GM21360 (cell line): ENCODE data around the gene TRPM3.

ENCODE experiments used
- ATAC-seq: cut with Tn5 transposase; IDR thresholded peaks from one replicate; pipeline ENCODE4 v1.9.1; 2021; ENCODE audit warnings: mild to moderate bottlenecking, moderate library complexity; ENCODE audit not compliant: unreplicated experiment

Gene TRPM3

DNA sequence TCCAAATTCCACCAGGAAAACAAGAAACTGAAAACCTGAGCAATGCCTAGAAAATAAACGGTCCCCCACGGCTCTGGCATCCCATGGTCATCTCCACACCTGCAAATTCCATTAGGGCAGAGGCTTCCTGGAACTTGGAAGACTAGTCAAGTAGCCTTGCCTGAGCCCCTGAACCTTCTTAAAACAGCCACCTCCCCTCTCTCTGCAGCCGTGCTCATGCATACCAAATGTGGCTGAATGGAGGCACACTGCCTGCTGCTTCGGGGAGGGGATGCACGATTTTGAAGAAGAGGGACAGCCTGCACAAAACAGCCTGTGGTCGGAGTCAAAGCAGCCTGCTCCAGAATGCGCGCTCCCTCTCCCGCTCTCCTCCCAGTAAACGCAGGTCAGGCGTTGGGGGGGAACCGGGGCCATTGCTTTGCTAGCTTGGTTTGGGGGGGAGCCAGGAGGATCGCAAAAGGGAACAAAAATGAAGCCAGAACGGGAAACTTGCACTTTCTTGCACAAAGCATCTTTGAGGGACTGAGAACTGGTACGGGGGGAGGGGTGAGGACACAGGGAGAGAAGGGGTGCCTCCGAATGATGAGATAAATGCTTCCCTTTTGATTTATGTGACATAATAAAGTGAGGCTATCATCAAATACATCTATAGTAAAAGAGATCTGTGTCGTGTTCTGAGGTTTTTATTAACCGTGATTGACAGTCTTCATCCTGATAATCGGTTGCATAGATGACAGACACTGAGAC, at the start of gene TRPM3:
TSS of gene TRPM3 (minus strand) at position 347 of the 747 bp plus-strand sequence. CDS start at position 80, 267 bp downstream.
- ATAC-seq = no peak

DNA sequence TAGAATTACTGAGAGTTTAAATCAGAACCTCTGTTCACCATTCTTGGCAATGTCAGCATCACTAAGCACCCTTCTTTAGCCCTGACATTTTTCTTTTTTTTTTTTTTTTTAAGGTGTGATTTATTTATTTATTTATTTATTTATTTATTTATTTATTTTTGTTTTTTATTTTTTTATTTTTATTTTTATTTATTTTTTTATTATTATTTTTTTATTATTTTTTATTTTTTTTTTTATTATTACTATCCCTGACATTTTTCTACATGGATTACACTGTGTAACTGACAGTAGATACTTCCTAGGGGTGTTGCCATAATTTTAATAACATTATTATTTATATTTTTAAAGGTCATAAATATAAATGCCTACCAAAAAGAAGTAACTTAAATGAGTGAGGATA, 47.0 kb upstream of the TRPM3 start:
- ATAC-seq = no peak

DNA sequence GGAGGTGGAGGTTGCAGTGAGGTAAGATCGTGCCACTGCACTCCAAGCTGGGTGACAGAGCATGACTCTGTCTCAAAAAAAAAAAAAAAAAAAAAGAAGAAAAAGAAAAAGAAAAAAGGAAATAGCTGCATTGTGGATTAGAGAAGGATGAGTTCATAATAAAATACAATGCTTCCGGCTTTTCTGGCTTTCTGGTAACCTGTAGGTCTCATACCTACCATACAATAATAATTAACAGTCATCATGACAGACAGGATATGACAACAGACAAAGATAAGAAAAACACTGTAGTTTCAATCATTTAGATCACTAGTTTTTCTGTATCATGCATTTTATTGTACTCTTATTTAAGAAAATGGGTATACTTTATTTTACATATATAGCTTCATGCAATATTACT, 40.7 kb upstream of the TRPM3 start:
- no peak for ATAC-seq

DNA sequence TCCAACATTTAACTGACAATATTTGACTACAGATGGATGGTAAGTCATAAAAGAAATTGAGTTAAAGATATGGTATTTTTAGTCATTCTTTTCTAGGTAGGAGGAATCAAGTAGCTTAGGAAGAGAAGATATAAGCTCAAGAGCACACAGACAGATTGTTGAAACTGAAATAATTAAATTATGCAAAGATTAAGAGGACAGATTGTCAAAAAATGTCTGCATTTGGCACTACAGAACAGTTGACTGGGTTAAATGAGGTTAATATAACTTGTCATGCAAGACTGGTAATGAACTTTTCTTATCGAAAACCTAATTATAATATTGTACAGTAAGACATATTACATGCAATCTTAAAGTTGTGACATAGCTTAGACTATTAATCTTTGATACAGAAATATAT, 36.3 kb upstream of the TRPM3 start:
- no peak for ATAC-seq

DNA sequence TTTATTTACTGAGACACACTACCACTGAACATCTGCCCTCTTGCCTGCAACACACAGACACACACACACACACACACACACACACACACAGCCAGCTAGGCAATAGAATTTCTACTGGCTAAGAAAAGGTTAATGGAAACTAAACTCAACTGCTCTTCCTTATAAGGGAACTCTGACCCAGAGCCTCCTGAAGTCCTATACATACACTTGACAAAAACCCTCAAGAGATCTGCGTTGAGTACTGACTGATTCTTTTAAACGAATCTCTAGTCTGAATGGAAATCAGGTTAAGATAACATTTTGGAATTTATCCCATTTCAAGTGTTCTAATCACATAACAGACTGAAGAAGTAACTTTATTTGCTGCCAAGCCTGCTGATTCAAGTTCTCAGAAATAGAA, 25.9 kb upstream of the TRPM3 start:
- no peak for ATAC-seq

DNA sequence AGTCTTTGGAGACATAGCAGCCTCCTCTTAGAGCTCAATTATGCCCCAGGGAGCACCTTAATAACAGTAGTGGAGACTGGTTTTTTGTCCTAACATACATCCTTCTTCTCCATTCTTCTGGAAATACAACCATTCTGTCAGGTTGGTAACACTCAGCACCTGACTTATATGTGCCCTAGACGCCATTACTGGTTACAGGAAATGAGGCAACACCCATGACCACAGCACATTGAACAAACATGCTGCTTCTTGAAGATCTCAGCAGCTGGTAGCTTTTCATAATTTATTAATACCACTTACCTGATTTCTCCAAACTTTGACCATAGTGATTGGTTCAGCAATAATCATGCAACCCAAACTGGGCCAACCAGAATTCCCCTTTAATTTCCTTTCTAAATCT, 25.1 kb upstream of the TRPM3 start:
- no peak for ATAC-seq

DNA sequence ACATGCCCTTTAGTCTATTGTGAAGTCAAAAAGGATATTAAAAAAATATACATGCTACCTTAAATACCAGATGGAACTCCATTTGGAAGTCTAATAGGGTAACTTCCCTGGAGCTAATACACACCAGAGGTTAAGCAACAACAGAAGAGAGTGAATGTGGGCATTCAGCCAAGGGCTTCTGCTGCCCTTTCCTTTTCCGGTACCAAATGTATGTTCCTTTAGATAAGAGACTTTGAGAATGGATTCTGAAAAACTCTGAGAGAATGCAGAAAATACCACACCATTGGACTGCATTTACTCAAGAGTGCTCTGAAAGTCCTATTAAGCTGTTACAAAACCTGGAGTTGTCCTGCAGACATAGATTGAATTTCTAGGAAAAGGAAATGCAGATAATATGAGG, 23.8 kb upstream of the TRPM3 start:
- no peak for ATAC-seq

DNA sequence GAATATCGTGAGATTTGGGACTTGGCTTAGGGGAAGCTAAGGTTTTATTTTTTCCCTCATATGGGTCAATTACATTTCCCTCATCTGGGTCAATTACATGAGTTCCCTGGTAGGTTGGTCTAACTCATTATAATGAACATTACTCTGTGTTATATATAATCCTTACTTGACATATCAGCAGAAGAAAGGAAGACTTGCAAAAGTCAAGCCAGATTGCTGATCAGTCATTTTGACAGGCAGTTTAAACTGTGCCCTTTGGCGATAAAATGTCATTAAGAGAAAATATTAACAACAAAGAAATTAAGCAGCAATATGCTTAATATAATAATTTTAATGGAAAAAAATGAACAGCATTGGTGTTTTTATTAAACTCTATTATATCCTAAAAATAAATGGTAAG, 23.1 kb upstream of the TRPM3 start:
- ATAC-seq = no peak

DNA sequence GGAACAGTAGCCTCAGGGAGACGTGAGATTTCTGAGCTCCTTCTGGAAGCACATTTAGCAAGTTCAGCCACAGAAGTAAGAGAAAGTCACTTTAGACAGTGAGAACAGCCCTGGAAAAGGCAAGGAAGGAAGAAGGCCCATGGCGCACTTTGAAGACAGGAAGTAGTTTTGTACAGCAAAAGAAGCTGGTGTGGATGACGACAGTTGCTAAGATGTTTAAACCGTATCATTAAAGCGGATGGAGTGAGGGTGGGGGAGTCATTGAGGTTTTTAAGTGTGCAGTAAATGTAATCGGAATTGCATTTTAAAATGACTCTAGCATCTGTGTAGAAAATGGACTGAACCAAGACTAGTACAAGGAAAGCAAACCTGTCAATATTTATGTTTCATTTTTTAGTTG, 15.3 kb upstream of the TRPM3 start:
- ATAC-seq = no peak

DNA sequence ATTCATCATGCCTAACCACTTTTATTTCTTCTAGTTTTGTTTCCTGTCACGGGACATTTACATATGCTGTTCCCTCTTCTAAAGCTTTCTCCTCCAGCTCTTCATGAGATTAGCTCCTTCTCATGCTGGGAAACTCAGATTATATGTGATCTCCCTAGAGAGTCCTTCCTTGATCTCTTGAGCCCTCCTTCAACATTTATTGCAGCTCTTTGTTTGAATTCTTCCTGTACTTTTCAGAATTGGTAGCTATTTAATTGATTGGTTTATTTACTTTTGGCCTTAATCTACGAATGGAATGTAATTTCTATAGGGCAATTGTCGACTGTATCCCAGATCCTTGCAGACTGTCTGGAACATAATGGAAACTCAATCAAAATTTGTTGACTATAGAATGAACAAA, 9.7 kb upstream of the TRPM3 start:
- no peak for ATAC-seq

DNA sequence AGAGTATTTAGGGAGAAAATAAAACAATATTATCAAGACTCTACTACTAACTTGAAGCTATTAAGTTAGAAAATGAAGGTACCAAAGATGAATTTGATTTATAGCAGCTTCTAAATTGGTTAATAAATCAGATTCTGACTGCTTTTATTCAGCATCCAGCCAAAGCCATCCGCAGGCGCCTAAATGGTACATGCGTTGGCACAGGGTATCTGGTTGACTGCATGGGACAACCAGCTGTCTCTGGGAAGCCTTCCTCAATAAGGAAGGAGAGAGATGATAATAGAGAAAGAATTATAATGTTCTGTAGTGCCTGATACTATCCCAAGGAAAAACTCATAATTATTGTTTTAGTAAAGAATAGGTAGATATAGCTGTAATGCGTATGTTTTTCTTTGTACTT, 9.1 kb upstream of the TRPM3 start:
- no peak for ATAC-seq

DNA sequence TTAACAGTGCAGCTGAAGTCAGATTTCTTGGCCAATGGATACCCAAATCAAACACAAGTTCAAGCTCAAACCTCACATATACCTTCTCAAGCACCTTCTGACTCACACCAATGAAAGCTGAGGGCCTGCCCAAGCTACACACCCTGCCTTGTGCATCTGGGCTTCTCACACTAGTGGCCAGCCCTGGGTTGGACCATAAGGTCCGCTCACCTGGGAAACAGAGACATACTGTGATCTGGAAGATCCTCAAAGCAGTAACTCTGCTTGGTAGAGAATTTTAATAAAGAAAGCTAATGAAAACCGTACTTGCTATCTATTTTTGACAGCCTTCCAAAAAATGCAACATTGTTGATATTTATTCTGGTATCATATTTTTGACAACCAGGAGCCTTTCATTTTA, 7.4 kb upstream of the TRPM3 start:
- no peak for ATAC-seq

DNA sequence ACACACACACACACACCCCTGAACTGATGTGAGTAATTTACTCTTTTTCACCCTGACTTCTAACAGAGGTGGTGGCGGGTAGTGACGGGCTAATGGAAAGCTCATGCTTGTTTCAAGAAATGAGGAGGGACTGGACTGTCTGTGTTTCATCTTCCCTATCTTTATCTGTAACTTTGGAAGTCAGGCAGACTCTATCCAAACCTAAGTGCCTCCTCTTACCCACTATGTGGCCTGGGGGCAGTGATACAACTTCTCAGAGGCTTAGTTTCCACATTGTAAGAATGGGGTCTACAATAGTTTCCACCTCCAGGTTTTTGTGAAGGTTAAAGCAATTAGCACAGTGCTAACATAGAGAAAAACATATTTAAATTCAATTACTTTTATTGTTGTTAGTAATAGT, 5.9 kb upstream of the TRPM3 start:
- ATAC-seq = no peak

DNA sequence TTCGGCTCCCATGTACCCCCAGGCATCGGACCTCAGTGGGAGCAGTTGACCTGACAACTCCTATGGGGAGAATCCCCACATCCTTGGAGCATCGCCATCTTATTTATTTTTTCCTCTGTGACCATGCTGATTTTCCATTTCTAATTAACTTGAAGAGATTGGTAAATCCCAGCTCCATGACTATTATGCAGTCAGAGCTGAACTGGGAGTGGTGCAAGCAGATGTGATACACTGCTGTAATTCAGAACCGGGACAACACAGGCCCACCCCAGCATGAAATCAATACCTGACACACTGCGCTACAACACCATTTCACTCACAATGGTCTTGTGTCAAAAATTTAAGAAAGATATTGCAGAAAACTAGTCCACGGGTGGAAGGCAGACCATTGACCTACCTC, 1.0 kb upstream of the TRPM3 start:
- ATAC-seq = no peak

DNA sequence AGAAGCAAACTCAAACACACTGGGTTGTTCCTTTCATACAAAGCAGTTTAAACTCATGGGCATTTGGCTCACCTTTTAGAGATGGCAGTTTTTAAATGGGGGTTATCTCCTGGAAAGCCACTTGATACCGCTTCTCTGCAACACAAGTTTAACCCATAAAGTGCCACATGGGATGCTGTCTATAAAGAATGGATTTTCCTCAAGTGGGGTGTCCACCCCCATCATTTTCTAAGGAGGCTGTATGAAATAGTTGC, 528 bp upstream of the TRPM3 start:
- no peak for ATAC-seq

DNA sequence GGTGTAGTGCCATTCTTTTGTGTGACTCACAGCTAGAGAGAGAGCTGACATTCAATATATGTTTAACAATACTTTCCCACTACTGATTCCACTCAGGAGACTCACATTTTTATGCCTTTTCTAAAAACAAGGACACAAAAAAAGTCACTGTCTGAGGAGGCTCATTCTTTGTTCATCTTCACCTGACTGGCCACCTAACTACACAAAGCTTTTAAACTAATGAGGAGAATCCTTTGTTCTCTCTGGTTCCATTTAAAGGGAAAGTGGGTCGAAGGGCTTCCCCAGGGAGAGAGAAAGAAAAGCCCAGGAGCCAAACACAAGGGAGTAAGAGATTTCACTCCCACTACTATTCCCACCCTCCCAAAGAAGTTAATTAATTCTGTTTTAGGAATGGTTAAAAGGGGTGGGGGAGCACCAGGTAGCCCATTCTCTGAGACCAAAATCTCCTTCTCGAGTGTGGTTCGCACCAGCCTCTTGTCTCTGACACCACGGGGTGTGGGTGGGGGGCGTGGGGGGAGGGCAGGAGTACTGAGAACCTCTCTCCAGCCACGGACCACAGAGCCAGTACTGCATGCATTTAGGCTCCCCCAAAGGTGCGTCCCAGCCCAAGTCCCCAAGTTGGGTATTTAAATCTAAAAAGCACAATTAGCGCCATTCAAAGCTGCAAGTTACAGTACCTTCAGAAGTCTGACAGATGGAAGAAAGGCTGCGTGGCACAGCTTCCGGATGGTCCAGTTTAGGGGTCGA, 747 bp downstream of the TRPM3 start:
- no peak for ATAC-seq

DNA sequence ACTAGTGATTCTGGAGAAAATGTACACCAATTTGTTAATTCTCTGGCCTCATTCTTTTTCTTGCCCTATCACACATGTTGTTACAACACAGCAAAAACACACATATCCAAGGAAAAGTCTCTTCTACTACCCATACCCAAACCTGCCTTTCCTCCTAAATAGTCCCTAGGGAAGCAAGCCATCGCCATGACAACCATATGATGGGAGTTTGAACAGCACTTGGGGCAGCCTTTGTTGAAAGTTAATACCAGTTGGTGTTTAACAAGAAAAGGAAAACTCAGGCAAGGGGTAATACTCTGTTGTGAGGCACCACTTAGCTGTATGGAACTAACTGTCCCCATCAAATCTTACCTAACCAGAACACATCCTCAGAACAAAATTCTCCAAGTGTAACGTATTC, 1.7 kb downstream of the TRPM3 start:
- ATAC-seq = no peak

DNA sequence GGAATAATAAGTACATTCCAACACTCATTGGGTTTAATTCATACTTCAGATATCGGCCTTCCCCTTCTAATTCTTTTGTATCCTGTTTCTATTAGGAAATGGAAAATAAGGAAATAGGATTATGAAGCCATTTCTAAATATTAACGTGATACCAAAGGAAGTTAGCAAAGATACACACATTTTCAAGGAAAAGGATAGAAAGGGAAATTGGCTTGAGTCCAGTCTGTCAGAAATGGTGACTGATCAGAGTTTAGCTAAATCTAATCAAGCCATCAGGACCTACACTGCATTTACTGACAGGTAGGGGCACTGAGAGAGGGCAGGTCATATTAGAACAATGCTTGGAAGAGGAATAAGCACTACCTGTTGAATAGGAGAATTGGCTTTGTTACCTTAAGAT, 3.1 kb downstream of the TRPM3 start:
- no peak for ATAC-seq

DNA sequence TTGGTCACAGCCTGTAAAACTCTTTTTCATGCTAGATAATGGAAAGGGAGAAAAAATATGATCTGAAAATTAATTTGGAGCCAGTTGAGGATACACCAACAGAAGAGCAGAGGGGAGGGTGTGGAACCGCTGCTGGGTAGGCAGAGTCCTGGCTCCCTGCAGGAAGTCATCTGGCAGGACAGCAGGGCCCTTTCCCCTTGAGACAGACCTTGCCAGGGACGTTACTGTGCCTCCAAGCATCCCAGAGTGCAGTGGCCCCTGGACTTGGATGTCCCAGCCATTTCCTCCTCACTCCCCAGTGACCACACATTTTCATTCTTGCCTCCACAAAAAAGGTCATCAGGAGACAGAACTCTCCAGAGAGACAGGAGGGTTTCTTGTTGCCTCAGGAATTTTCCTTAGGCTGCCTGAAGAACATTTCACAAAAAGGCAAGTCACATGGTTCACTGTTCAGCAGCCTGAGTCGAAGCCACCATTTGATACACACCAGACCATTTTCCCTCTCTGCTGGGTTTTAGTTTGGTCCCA, 5.9 kb downstream of the TRPM3 start:
- no peak for ATAC-seq

DNA sequence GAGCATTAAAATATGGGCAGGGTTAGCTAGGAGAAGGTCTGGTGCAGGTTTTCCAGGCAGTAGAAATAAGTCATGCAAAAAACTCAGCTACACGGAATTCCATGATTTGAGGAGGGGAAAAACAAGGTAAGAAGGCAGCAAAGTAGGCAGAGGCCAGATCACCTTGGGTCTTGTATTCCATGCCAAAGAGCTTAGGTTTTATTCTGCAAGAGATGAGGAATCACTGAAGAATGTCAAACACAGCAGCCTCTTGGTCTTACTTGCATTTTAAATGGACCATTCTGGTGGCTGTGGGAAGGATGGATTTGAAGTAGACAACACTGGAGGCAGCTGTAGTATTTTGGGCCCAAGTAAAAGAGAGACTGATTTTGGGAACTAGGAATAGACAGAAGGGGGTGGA, 8.6 kb downstream of the TRPM3 start:
- ATAC-seq = no peak

DNA sequence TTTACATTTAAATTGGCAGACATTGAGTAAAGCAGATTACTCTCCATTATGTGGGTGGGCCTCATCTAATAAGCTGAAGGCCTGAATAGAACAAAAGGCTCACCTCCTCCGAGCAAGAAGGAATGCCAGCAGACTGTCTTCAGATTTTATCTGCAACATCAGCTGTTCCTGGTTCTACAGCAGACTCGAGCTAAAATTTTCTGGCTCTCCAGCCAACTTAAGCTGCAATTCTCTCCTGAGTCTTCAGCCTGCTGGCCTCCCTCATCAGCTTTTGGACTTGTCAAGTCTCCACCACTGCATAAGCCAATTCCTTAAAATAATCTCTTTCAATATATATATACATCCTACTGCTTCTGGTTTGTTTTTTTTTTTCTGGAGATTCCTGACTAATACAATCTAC, 12.5 kb downstream of the TRPM3 start:
- no peak for ATAC-seq

DNA sequence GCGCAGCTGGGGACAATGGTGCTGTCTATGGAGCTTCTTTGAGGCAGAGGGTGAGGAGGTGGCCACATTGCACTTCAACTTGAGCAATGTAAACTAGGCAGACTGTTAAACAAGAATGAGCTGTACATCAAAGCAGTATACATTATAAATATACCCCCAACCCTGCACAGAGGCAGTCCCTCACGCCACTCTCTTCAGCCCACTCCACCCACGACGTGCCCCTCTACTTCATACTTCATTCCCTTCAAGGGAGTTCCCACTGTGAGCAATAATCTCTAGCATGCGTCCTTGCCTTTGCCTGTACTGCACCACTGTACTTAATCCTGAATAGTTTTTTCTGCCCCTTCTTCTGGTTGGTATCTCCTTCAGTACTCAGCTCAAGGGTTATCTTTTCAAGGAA, 14.4 kb downstream of the TRPM3 start:
- ATAC-seq = no peak

DNA sequence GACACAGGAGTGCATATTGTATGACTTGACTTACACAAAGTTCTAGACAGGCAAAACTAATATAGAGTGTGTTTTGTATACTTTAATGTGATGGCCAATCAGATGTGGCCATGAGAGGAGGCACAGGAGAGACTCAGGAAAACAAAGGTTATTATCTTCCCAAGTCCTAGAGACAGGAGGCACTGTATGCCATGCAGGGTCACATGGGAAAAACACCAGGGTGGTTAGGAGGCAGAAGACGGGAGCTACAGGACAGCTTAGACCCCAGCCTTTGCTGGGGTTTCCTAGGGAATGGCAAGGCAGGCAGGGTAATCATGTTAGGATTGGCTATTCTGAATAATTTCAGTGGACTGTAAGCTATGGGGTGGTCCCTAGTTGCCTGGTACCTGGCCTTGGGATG, 16.2 kb downstream of the TRPM3 start:
- no peak for ATAC-seq
